ENCODE measurements around the gene ARHGEF4. TPM values are rescaled to one million over a fixed set of nuclear protein-coding genes. Genes with fewer than 3 reads are reported as not detected.

The ARHGEF4 gene
- total RNA-seq, 1 experiment from 2014 or later = 26.6 TPM

GRCh38 chr2:130846686-130847375, 10.1 kb downstream of the ARHGEF4 start:
- Histone ChIP-seq H3K9me3 (ENCODE audit: control insufficient read depth in 1 of 2, insufficient read depth in 1 of 2, low read depth in 1 of 2, low read length in 2 of 2) (no peaks in the 10 kb centered on the region), H3K27ac (ENCODE audit: low read depth, low read length) (no peak overlapping the region), H3K9me2 (ENCODE audit: insufficient read depth) (no peaks in the 10 kb centered on the region), H4K20me1 (ENCODE audit: insufficient read depth) (no peaks in the 10 kb centered on the region), H3K4me3 (replicated peaks in 1 of 2; ENCODE audit: low read depth in 1 of 2, low read length in 2 of 2) (no peak overlapping the region), H3K79me2 (ENCODE audit: insufficient read depth, low read length) (peaks cover 40% of the 10 kb centered on the region; the same call in 1 of the 2 replicates), H3K4me2 (ENCODE audit: low read length) (no peak overlapping the region), H3K36me3 (ENCODE audit: control insufficient read depth in 1 of 2, insufficient read depth in 2 of 2, low read length in 2 of 2) (no peaks in the 10 kb centered on the region), H3K27me3 (ENCODE audit: insufficient read depth, low read length) (no peaks in the 10 kb centered on the region), H3K4me1 (ENCODE audit: control insufficient read depth in 1 of 2, insufficient read depth in 2 of 2, low read length in 2 of 2) (no peaks in the 10 kb centered on the region; a peak in 1 of 4 replicates), H3K9ac (ENCODE audit: low read length) (no peak overlapping the region), H2AFZ (ENCODE audit: low read depth, low read length, poor library complexity, severe bottlenecking) (no peak overlapping the region)
- ATAC-seq (no peak), DNase-seq (ENCODE audit: low read depth, low spot score) (no peak)
- BruUV-seq (replicated peaks) = no TSS peak
- ChIA-PET RAD21 (ENCODE audit: low non-redundant PET in 1 of 2, low total read pairs in 2 of 2, uncharacterized antibody in 2 of 2, unreplicated experiment in 2 of 2) (no interaction called here), POLR2A (no interaction called here), CTCF (no interaction called here)
- TF ChIP-seq FOSL1 (IDR thresholded peaks at IDR 0.05; ENCODE audit: low read depth) (no peak), POLR2A (IDR thresholded peaks at IDR 0.05; ENCODE audit: borderline replicate concordance, extremely low read depth, insufficient read depth, insufficient read length) (no peak), CTCF (IDR thresholded peaks at IDR 0.05 in 2 of 3, conservative IDR thresholded peaks at IDR 0.05 in 1 of 3; ENCODE audit: borderline replicate concordance in 1 of 3, insufficient read depth in 1 of 3, low read depth in 2 of 3, low read length in 2 of 3) (no peak), YY1 (IDR thresholded peaks at IDR 0.05; ENCODE audit: extremely low read depth, insufficient replicate concordance, low read depth, low read length) (no peak), SRF (IDR thresholded peaks at IDR 0.05; ENCODE audit: low read depth) (no peak), REST (IDR thresholded peaks at IDR 0.05; ENCODE audit: low read depth) (no peak), JUND (IDR thresholded peaks at IDR 0.05) (no peak), ATF3 (IDR thresholded peaks at IDR 0.05) (no peak), ZNF274 (IDR thresholded peaks at IDR 0.05; ENCODE audit: low read depth, low read length) (no peak), RAD21 (IDR thresholded peaks at IDR 0.05; ENCODE audit: low read depth) (no peak), EZH2 (IDR thresholded peaks at IDR 0.05) (no peak), CBX3 (IDR thresholded peaks at IDR 0.05; ENCODE audit: low read depth) (no peak), SP1 (IDR thresholded peaks at IDR 0.05; ENCODE audit: low read depth) (no peak), ELF1 (IDR thresholded peaks at IDR 0.05; ENCODE audit: borderline replicate concordance, low read depth) (no peak), POLR2AphosphoS5 (IDR thresholded peaks at IDR 0.05; ENCODE audit: low read depth, low read length) (no peak), TCF7L2 (IDR thresholded peaks at IDR 0.05; ENCODE audit: borderline replicate concordance, extremely low read depth, insufficient read depth, insufficient read length) (no peak), EZH2phosphoT487 (IDR thresholded peaks at IDR 0.05; ENCODE audit: borderline replicate concordance) (no peak)
- intact Hi-C loops (cut with micrococcal nuclease) = no loop called here

All from HCT116 (cell line).